Left lung (tissue), 10 donors: ENCODE data around the gene HOXA5. TPM values are rescaled to one million over a fixed set of nuclear protein-coding genes. Genes with fewer than 3 reads are reported as not detected.

ENCODE experiments used
- ATAC-seq: fragments of 200-7000 bp; cut with Tn5 transposase; one replicate; pipeline ENCODE4 v1.9.1; 2020; ENCODE audit warnings: moderate library complexity
- DNase-seq, 4 donors: peaks; one replicate each; pipeline ENCODE4 v3.0.0-alpha.2; 2013 to 2020
- H3K27ac ChIP-seq, 2 donors: fragments of 200-600 bp; sonication (generic) in 1 of 2; one replicate each; pipeline versions ENCODE4 v1.5.0 to v1.8.0; 2020 to 2021
- H3K27me3 ChIP-seq, 2 donors: fragments of 200-600 bp; sonication (generic) in 1 of 2; one replicate each; pipeline versions ENCODE4 v1.5.0 to v1.8.0; 2020 to 2021
- H3K36me3 ChIP-seq, 2 donors: fragments of 200-600 bp; sonication (generic) in 1 of 2; one replicate each; pipeline versions ENCODE4 v1.5.0 to v1.8.0; 2020 to 2021
- H3K4me1 ChIP-seq, 2 donors: fragments of 200-600 bp; one replicate each; pipeline ENCODE4 v1.8.0; 2021
- H3K4me3 ChIP-seq, 2 donors: fragments of 200-600 bp; sonication (generic) in 1 of 2; one replicate each; pipeline versions ENCODE4 v1.5.0 to v1.8.0; 2020 to 2021; ENCODE audit warnings: mild to moderate bottlenecking in 1 of 2
- H3K9me3 ChIP-seq, 2 donors: fragments of 200-600 bp; sonication (generic) in 1 of 2; one replicate each; pipeline versions ENCODE4 v1.5.0 to v1.8.0; 2020 to 2021
- CTCF ChIP-seq, 2 donors: fragments of 200-600 bp; sonication (generic) in 1 of 2; IDR thresholded peaks; one replicate each; pipeline versions ENCODE4 v1.5.0 to v1.8.0; 2021; ENCODE audit warnings: antibody characterized with exemption in 2 of 2
- intact Hi-C, 2 donors: fragments of 100-400 bp; cut with DNase I; formaldehyde crosslinking; loops; one replicate each; pipeline versions ENCODE4 v1.11.2 to v1.14.2; 2022
- polyA plus RNA-seq, 6 donors: library from polyadenylated mRNA; unstranded; fragments of 120-200 nt; gene quantifications; one replicate each; pipeline ENCODE4 v1.2.1, GENCODE V29; 2013; ENCODE audit not compliant: insufficient read length in 6 of 6
- total RNA-seq, 2 donors: library from RNA; stranded (reverse); fragmentation: NEBNext Ultra II Directional; extraction: Animal tissue kit (Norgen Biotek cat#: 25700); gene quantifications; one replicate each; pipeline ENCODE4 v1.2.1, GENCODE V29; 2021
- donor health status: DM: no; HTN: yes; CAD: no.
- donor health status: DM: no; HTN: no; CAD: no.

The HOXA5 gene
- total and polyA plus RNA-seq, 8 donors, result 16.1 to 94.7 (median 86.1) TPM

- TF ChIP-seq CTCF (IDR thresholded peaks at IDR 0.05), result no peak
- ATAC-seq (no peak), DNase-seq (peak in 1 of 4 donors; percentile 54)
- Histone ChIP-seq H3K4me1 (peaks cover 4 to 6% of the 10 kb centered on the region in 2 donors), H3K27me3 (peaks cover 6 to 78% of the 10 kb centered on the region in 2 donors), H3K27ac (peak overlapping the region; percentile 73 to 86), H3K9me3 (no peaks in the 10 kb centered on the region), H3K36me3 (no peaks in the 10 kb centered on the region), H3K4me3 (peak overlapping the region; percentile 33 to 41)
- intact Hi-C loops, result no loop called here
Measured at GRCh38 chr7:27116031-27116961, 27.2 kb downstream of the HOXA5 start.

GRCh38 chr7:27115221-27116026, 28.1 kb downstream of the HOXA5 start:
- intact Hi-C loops, result no loop called here
- TF ChIP-seq CTCF (IDR thresholded peaks at IDR 0.05), result no peak
- H3K36me3 ChIP-seq, result no peaks in the 10 kb centered on the region
- peaks cover 6 to 81% of the 10 kb centered on the region in 2 donors for H3K27me3 ChIP-seq
- ATAC-seq, result no peak
- peak overlapping the region; percentile 73 to 86 for H3K27ac ChIP-seq
- DNase-seq, result peak in 1 of 4 donors; percentile 66
- peak overlapping the region; percentile 33 to 41 for H3K4me3 ChIP-seq
- no peaks in the 10 kb centered on the region for H3K9me3 ChIP-seq
- peaks cover 6 to 9% of the 10 kb centered on the region in 2 donors for H3K4me1 ChIP-seq

GRCh38 chr7:27114881-27115220, 28.6 kb downstream of the HOXA5 start:
- Histone ChIP-seq H3K4me1 (peaks cover 2 to 9% of the 10 kb centered on the region in 2 donors), H3K36me3 (no peaks in the 10 kb centered on the region), H3K4me3 (peak overlapping the region; percentile 33 to 41), H3K27me3 (peaks cover 6 to 82% of the 10 kb centered on the region in 2 donors), H3K9me3 (no peaks in the 10 kb centered on the region), H3K27ac (peak overlapping the region; percentile 73 to 86)
- no peak for TF ChIP-seq CTCF (IDR thresholded peaks at IDR 0.05)
- DNase-seq (no peak), ATAC-seq (no peak)
- intact Hi-C loops, result no loop called here

GRCh38 chr7:27113991-27114769, 29.3 kb downstream of the HOXA5 start:
- H3K27me3 ChIP-seq, result peaks cover 6 to 78% of the 10 kb centered on the region in 2 donors
- peaks cover 0 to 5% of the 10 kb centered on the region in 2 donors for H3K4me1 ChIP-seq
- intact Hi-C loops, result no loop called here
- peak overlapping the region; percentile 71 to 90 for H3K27ac ChIP-seq
- peak in 2 of 4 donors; percentile 73 to 90 for DNase-seq
- peak; percentile 42 for ATAC-seq
- no peaks in the 10 kb centered on the region for H3K36me3 ChIP-seq
- no peak for TF ChIP-seq CTCF (IDR thresholded peaks at IDR 0.05)
- peak overlapping the region; percentile 32 to 42 for H3K4me3 ChIP-seq
- H3K9me3 ChIP-seq, result no peaks in the 10 kb centered on the region
